ENCODE results near the gene ANXA4. TPM values are rescaled to one million over a fixed set of nuclear protein-coding genes. Genes with fewer than 3 reads are reported as not detected.
"Not testable (repeated sequence)": the region's sequence is repeated elsewhere in the genome, so short reads cannot be mapped to it uniquely, and the experiment has no call there.

ANXA4 gene
- total RNA-seq, 1 donor from 2014 or later, result 250 TPM

GRCh38 chr2:69734854-69735544, 6.9 kb upstream of the ANXA4 start:
- no peak for TF ChIP-seq CTCF (IDR thresholded peaks at IDR 0.05; ENCODE audit: unreplicated experiment)
- peaks cover 5% of the 10 kb centered on the region for H3K9me3 Mint-ChIP-seq (ENCODE audit: low read depth)

GRCh38 chr2:69735686-69736085, 6.2 kb upstream of the ANXA4 start:
- DNase-seq (ENCODE audit: low spot score, unreplicated experiment), result no peak
- no peak for TF ChIP-seq CTCF (IDR thresholded peaks at IDR 0.05; ENCODE audit: unreplicated experiment)
- Mint-ChIP-seq H3K9me3 (ENCODE audit: low read depth) (peaks cover 5% of the 10 kb centered on the region), H3K27me3 (no peaks in the 10 kb centered on the region), H3K27ac (peak overlapping the region; percentile 32), H3K36me3 (ENCODE audit: insufficient read depth) (peaks cover 1% of the 10 kb centered on the region), H3K4me3 (ENCODE audit: low read depth) (no peak overlapping the region), H3K4me1 (ENCODE audit: low read depth) (peaks cover 29% of the 10 kb centered on the region)

More at GRCh38 chr2:69734854-69735544, 6.9 kb upstream of the ANXA4 start:
- Mint-ChIP-seq H3K4me1 (ENCODE audit: low read depth) (peaks cover 28% of the 10 kb centered on the region), H3K4me3 (ENCODE audit: low read depth) (no peak overlapping the region), H3K27ac (peak overlapping the region; percentile 91), H3K36me3 (ENCODE audit: insufficient read depth) (peaks cover 1% of the 10 kb centered on the region), H3K27me3 (no peaks in the 10 kb centered on the region)
- DNase-seq (ENCODE audit: low spot score, unreplicated experiment), result no peak

- H3K9me3 Mint-ChIP-seq (ENCODE audit: low read depth); H3K27ac Mint-ChIP-seq; H3K4me3 Mint-ChIP-seq (ENCODE audit: low read depth); H3K36me3 Mint-ChIP-seq (ENCODE audit: insufficient read depth); H3K27me3 Mint-ChIP-seq; DNase-seq (ENCODE audit: low spot score, unreplicated experiment): not testable (repeated sequence)
- peaks cover 37% of the 10 kb centered on the region for H3K4me1 Mint-ChIP-seq (ENCODE audit: low read depth)
Measured at GRCh38 chr2:69738149-69738548, 3.8 kb upstream of the ANXA4 start.

- no peaks in the 10 kb centered on the region for H3K27me3 Mint-ChIP-seq
- DNase-seq (ENCODE audit: low spot score, unreplicated experiment), result no peak
- H3K4me3 Mint-ChIP-seq (ENCODE audit: low read depth), result peak overlapping the region; percentile 92
- H3K9me3 Mint-ChIP-seq (ENCODE audit: low read depth), result peaks cover 5% of the 10 kb centered on the region
- peaks cover 7% of the 10 kb centered on the region for H3K36me3 Mint-ChIP-seq (ENCODE audit: insufficient read depth)
- peak overlapping the region; percentile 98 for H3K27ac Mint-ChIP-seq
- peaks cover 42% of the 10 kb centered on the region for H3K4me1 Mint-ChIP-seq (ENCODE audit: low read depth)
- TF ChIP-seq CTCF (IDR thresholded peaks at IDR 0.05; ENCODE audit: unreplicated experiment), result no peak
Measured at GRCh38 chr2:69740502-69740951, 1.4 kb upstream of the ANXA4 start.

- Mint-ChIP-seq H3K9me3 (ENCODE audit: low read depth) (peaks cover 5% of the 10 kb centered on the region), H3K4me1 (ENCODE audit: low read depth) (peaks cover 41% of the 10 kb centered on the region), H3K27me3 (no peaks in the 10 kb centered on the region), H3K4me3 (ENCODE audit: low read depth) (peak overlapping the region; percentile 92), H3K36me3 (ENCODE audit: insufficient read depth) (peaks cover 12% of the 10 kb centered on the region), H3K27ac (peak overlapping the region; percentile 98)
- TF ChIP-seq CTCF (IDR thresholded peaks at IDR 0.05; ENCODE audit: unreplicated experiment), result no peak
- DNase-seq (ENCODE audit: low spot score, unreplicated experiment), result no peak
Measured at GRCh38 chr2:69741229-69741574, 732 bp upstream of the ANXA4 start.
